GM23338 (cell line): ENCODE data around the gene PPM1L. TPM values are rescaled to one million over a fixed set of nuclear protein-coding genes. Genes with fewer than 3 reads are reported as not detected.

Source experiments
- ATAC-seq: fragments of 200-7000 bp; cut with Tn5 transposase; 3 replicates; pipeline ENCODE4 v1.9.1; 2020
- DNase-seq: peaks from one replicate; pipeline ENCODE4 v3.0.0-alpha.2; 2015; ENCODE audit warnings: low spot score
- H2AFZ ChIP-seq: fragments of 200-600 bp; sonication (generic); 2 replicates; pipeline ENCODE4 v1.8.0; 2016; ENCODE audit warnings: antibody characterized with exemption, mild to moderate bottlenecking, moderate library complexity
- H3F3A ChIP-seq: fragments of 200-600 bp; sonication (generic); replicated peaks from 2 replicates; pipeline ENCODE4 v1.8.0; 2017; ENCODE audit warnings: antibody characterized with exemption, mixed run types, low read depth
- H3K27ac ChIP-seq: fragments of 200-600 bp; sonication (generic); 2 replicates; pipeline ENCODE4 v1.6.1; 2016; ENCODE audit warnings: low read depth
- H3K27me3 ChIP-seq: fragments of 200-600 bp; sonication (generic); 2 replicates; pipeline ENCODE4 v1.8.0; 2016; ENCODE audit warnings: mild to moderate bottlenecking, mixed run types, moderate library complexity; ENCODE audit not compliant: insufficient read depth
- H3K36me3 ChIP-seq: fragments of 200-600 bp; sonication (generic); 2 replicates; pipeline ENCODE4 v1.8.0; 2016; ENCODE audit warnings: mild to moderate bottlenecking; ENCODE audit not compliant: insufficient read depth
- H3K4me1 ChIP-seq: fragments of 200-600 bp; sonication (generic); 2 replicates; pipeline ENCODE4 v1.8.0; 2016; ENCODE audit warnings: mild to moderate bottlenecking, moderate library complexity; ENCODE audit not compliant: insufficient read depth
- H3K4me2 ChIP-seq: fragments of 200-600 bp; sonication (generic); 2 replicates; pipeline ENCODE4 v1.7.1; 2017; ENCODE audit warnings: mixed run types
- H3K4me3 ChIP-seq: fragments of 200-600 bp; sonication (generic); 2 replicates; pipeline ENCODE4 v1.6.1; 2016; ENCODE audit warnings: mixed run types
- H3K79me2 ChIP-seq: fragments of 200-600 bp; sonication (generic); replicated peaks from 2 replicates; pipeline ENCODE4 v1.8.0; 2017; ENCODE audit warnings: mild to moderate bottlenecking; ENCODE audit not compliant: insufficient read depth
- H3K9me2 ChIP-seq: fragments of 200-600 bp; sonication (generic); 2 replicates; pipeline ENCODE4 v1.8.0; 2017; ENCODE audit not compliant: insufficient read depth
- H4K20me1 ChIP-seq: fragments of 200-600 bp; sonication (generic); replicated peaks from 2 replicates; pipeline ENCODE4 v1.8.0; 2017; ENCODE audit warnings: mild to moderate bottlenecking; ENCODE audit not compliant: insufficient read depth
- H3K27ac Mint-ChIP-seq: 2 replicates; pipeline ENCODE4 v1.8.0; 2020; ENCODE audit warnings: inconsistent platforms, mild to moderate bottlenecking, moderate library complexity, mixed read lengths
- H3K27me3 Mint-ChIP-seq: 3 replicates; pipeline ENCODE4 v1.8.0; 2022; ENCODE audit warnings: low read depth, mild to moderate bottlenecking, moderate library complexity, mixed read lengths, inconsistent platforms; ENCODE audit not compliant: insufficient read depth, poor library complexity
- H3K36me3 Mint-ChIP-seq: 3 replicates; pipeline ENCODE4 v1.8.0; 2021; ENCODE audit warnings: low read depth, mild to moderate bottlenecking, inconsistent platforms, moderate library complexity, mixed read lengths
- H3K4me1 Mint-ChIP-seq: 3 replicates; pipeline ENCODE4 v1.8.0; 2020; ENCODE audit warnings: mild to moderate bottlenecking, inconsistent platforms, mixed read lengths
- H3K4me3 Mint-ChIP-seq: 3 replicates; pipeline ENCODE4 v1.8.0; 2021; ENCODE audit warnings: moderate library complexity, mild to moderate bottlenecking, inconsistent platforms, mixed read lengths
- H3K9me3 Mint-ChIP-seq: 3 replicates; pipeline ENCODE4 v1.8.0; 2020; ENCODE audit warnings: moderate library complexity, mild to moderate bottlenecking, inconsistent platforms, mixed read lengths
- CREB1 ChIP-seq: fragments of 250-450 bp; sonication (Bioruptor Pico); IDR thresholded peaks from 2 replicates; pipeline ENCODE4 v1.5.0; 2020; ENCODE audit warnings: low read depth, mild to moderate bottlenecking, moderate library complexity
- JUNB ChIP-seq: IDR thresholded peaks from one replicate; pipeline ENCODE4 v1.6.1; 2016; ENCODE audit warnings: antibody characterized with exemption; ENCODE audit not compliant: unreplicated experiment
- NANOG ChIP-seq: IDR thresholded peaks from 2 replicates; pipeline ENCODE4 v1.6.1; 2016; ENCODE audit warnings: antibody characterized with exemption, borderline replicate concordance
- POLR2AphosphoS5 ChIP-seq: IDR thresholded peaks from 2 replicates; pipeline ENCODE4 v1.6.1; 2016; ENCODE audit warnings: antibody characterized with exemption, low read depth
- STAT1 ChIP-seq: IDR thresholded peaks from one replicate; pipeline ENCODE4 v1.6.1; 2016; ENCODE audit warnings: antibody characterized with exemption; ENCODE audit not compliant: unreplicated experiment
- ZNF114 ChIP-seq: fragments of 250-450 bp; sonication (Bioruptor Pico); IDR thresholded peaks from 2 replicates; pipeline ENCODE4 v1.5.0; 2020; ENCODE audit warnings: mild to moderate bottlenecking, moderate library complexity
- ZNF331 ChIP-seq: fragments of 250-450 bp; sonication (Bioruptor Pico); IDR thresholded peaks from 2 replicates; pipeline ENCODE4 v1.5.0; 2020; ENCODE audit warnings: low read depth, mild to moderate bottlenecking, moderate library complexity
- polyA plus RNA-seq: library from polyadenylated mRNA; unstranded; fragments of >200 nt; fragmentation: Nextera tagmentation; extraction: Ambion mirVana; gene quantifications from 2 replicates; pipeline ENCODE4 v1.2.1, GENCODE V29; 2016
- total RNA-seq: library from RNA; depleted of rRNA; stranded (reverse); fragments of >200 nt; shearing (Covaris generic); gene quantifications from 2 replicates; pipeline ENCODE4 v1.2.3, GENCODE V29; 2014
- TF ChIP-seq, protein P1 (sequence below): IDR thresholded peaks from 2 replicates; pipeline ENCODE4 v1.6.1; 2016; ENCODE audit warnings: antibody characterized with exemption
- TF ChIP-seq, protein P2 (sequence below): fragments of 250-450 bp; sonication (Bioruptor Pico); IDR thresholded peaks from 2 replicates; pipeline ENCODE4 v1.5.0; 2020; ENCODE audit warnings: mild to moderate bottlenecking, moderate library complexity
- TF ChIP-seq, protein P3 (sequence below), 2 experiments: fragments of 200-600 bp in 1 of 2; sonication (generic) in 1 of 2; conservative IDR thresholded peaks; 2 replicates each; pipeline versions ENCODE4 v1.5.1 to v1.6.1; 2016 to 2017; ENCODE audit warnings: antibody characterized with exemption in 2 of 2, low read depth in 2 of 2, mild to moderate bottlenecking in 2 of 2, moderate library complexity in 1 of 2

PPM1L gene
- total and polyA plus RNA-seq, 2 experiments from 2014 or later = 3.9 to 26.4 TPM

DNA sequence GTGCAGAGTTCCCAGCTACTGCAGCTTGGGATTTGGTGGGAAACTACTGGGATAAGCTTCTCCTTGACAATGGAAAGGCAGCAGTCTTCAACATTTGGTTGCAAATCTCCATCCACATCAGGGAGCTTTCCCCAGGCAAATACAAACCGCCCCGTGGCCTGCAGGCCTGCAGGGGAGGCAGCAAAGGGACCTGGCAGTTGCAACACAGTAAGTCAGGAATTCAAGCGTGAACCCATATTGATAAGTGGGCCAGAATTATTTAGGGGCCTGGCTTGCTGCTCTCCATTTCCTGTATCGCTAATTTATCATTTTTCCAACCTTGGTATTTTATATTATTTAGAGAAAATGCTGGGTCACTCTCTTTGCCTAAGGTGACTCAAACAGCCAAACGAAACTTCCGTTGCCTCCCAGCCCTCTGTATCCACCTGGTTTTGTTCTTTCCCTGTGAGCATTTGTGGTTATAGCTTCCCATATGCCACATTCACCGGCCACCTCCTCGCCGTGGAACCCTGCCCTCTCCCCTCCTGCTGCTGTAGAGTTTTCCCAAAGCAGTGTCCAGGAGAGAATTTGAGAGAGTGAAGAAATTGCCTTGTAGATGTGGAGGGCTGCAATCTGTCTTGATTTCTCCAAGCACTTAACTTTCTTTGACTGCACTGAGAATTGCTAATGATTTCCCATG lies 314.4 kb downstream of the PPM1L start:
- Histone ChIP-seq H3K27me3 (no peaks in the 10 kb centered on the region), H3K4me1 (no peaks in the 10 kb centered on the region), H3K4me3 (no peak overlapping the region), H3K79me2 (no peaks in the 10 kb centered on the region), H2AFZ (no peak overlapping the region), H3K27ac (no peak overlapping the region), H4K20me1 (no peaks in the 10 kb centered on the region), H3K4me2 (no peak overlapping the region), H3F3A (no peaks in the 10 kb centered on the region), H3K9me2 (no peaks in the 10 kb centered on the region), H3K36me3 (no peaks in the 10 kb centered on the region)
- no peaks in the 10 kb centered on the region for H3K27me3 Mint-ChIP-seq
- no peaks in the 10 kb centered on the region for H3K9me3 Mint-ChIP-seq
- peak overlapping the region; percentile 72; the same call in 1 of the 2 replicates for H3K27ac Mint-ChIP-seq
- peaks cover 17% of the 10 kb centered on the region; the same call in 2 of the 3 replicates for H3K4me1 Mint-ChIP-seq
- TF ChIP-seq NANOG = no peak
- ATAC-seq (peak; percentile 71), DNase-seq (no peak)
- no peak overlapping the region for H3K4me3 Mint-ChIP-seq
- H3K36me3 Mint-ChIP-seq = peaks cover 3% of the 10 kb centered on the region; the same call in 1 of the 3 replicates

DNA sequence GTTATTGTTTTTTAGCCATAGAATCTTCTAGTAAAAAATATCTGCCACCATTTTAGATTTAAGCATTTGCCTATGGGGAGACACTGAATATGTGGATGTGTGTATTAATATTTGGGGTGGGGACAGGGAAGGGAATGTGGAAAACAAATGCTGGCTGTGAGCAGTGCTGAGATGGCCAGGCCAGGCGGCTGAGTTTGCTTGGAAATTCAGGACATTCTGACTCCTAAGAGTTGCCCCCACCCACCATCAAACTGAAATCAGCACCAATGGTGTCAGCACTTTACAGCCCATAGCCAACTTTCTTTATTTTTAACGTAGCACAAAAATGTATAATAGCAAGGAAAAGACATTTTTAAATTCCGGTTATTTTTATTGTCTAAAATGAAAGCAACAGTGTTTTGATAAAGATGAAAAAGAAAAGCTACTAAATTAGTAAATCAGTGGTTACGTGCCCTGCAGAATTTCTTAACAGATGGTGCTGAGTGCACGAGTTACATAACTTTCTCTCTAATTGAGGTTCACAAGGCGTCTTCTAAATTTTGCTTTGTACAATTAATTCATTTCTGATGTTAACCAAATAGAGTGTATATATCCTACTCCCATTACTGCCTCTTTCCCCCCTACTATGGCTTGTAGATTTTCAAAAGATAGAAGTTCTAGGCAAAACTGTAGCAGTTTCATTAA lies 315.1 kb downstream of the PPM1L start:
- no peaks in the 10 kb centered on the region for H3F3A ChIP-seq
- no peaks in the 10 kb centered on the region for H4K20me1 ChIP-seq
- no peaks in the 10 kb centered on the region for H3K36me3 ChIP-seq
- ATAC-seq = no peak
- H3K27ac ChIP-seq = no peak overlapping the region
- H3K4me1 ChIP-seq = no peaks in the 10 kb centered on the region
- H3K27me3 ChIP-seq = no peaks in the 10 kb centered on the region
- no peak for DNase-seq
- Mint-ChIP-seq H3K36me3 (peaks cover 3% of the 10 kb centered on the region; the same call in 1 of the 3 replicates), H3K4me1 (peaks cover 17% of the 10 kb centered on the region; the same call in 2 of the 3 replicates), H3K4me3 (no peak overlapping the region), H3K27ac (0 out of 2 replicates have a peak overlapping the region, but pooled peaks have one; percentile 49), H3K9me3 (no peaks in the 10 kb centered on the region), H3K27me3 (no peaks in the 10 kb centered on the region)
- H3K9me2 ChIP-seq = no peaks in the 10 kb centered on the region
- H3K79me2 ChIP-seq = no peaks in the 10 kb centered on the region
- H2AFZ ChIP-seq = no peak overlapping the region
- H3K4me2 ChIP-seq = no peak overlapping the region
- no peak overlapping the region for H3K4me3 ChIP-seq
- TF ChIP-seq, protein P1, sequence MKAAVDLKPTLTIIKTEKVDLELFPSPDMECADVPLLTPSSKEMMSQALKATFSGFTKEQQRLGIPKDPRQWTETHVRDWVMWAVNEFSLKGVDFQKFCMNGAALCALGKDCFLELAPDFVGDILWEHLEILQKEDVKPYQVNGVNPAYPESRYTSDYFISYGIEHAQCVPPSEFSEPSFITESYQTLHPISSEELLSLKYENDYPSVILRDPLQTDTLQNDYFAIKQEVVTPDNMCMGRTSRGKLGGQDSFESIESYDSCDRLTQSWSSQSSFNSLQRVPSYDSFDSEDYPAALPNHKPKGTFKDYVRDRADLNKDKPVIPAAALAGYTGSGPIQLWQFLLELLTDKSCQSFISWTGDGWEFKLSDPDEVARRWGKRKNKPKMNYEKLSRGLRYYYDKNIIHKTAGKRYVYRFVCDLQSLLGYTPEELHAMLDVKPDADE = no peak
- TF ChIP-seq, protein P2, sequence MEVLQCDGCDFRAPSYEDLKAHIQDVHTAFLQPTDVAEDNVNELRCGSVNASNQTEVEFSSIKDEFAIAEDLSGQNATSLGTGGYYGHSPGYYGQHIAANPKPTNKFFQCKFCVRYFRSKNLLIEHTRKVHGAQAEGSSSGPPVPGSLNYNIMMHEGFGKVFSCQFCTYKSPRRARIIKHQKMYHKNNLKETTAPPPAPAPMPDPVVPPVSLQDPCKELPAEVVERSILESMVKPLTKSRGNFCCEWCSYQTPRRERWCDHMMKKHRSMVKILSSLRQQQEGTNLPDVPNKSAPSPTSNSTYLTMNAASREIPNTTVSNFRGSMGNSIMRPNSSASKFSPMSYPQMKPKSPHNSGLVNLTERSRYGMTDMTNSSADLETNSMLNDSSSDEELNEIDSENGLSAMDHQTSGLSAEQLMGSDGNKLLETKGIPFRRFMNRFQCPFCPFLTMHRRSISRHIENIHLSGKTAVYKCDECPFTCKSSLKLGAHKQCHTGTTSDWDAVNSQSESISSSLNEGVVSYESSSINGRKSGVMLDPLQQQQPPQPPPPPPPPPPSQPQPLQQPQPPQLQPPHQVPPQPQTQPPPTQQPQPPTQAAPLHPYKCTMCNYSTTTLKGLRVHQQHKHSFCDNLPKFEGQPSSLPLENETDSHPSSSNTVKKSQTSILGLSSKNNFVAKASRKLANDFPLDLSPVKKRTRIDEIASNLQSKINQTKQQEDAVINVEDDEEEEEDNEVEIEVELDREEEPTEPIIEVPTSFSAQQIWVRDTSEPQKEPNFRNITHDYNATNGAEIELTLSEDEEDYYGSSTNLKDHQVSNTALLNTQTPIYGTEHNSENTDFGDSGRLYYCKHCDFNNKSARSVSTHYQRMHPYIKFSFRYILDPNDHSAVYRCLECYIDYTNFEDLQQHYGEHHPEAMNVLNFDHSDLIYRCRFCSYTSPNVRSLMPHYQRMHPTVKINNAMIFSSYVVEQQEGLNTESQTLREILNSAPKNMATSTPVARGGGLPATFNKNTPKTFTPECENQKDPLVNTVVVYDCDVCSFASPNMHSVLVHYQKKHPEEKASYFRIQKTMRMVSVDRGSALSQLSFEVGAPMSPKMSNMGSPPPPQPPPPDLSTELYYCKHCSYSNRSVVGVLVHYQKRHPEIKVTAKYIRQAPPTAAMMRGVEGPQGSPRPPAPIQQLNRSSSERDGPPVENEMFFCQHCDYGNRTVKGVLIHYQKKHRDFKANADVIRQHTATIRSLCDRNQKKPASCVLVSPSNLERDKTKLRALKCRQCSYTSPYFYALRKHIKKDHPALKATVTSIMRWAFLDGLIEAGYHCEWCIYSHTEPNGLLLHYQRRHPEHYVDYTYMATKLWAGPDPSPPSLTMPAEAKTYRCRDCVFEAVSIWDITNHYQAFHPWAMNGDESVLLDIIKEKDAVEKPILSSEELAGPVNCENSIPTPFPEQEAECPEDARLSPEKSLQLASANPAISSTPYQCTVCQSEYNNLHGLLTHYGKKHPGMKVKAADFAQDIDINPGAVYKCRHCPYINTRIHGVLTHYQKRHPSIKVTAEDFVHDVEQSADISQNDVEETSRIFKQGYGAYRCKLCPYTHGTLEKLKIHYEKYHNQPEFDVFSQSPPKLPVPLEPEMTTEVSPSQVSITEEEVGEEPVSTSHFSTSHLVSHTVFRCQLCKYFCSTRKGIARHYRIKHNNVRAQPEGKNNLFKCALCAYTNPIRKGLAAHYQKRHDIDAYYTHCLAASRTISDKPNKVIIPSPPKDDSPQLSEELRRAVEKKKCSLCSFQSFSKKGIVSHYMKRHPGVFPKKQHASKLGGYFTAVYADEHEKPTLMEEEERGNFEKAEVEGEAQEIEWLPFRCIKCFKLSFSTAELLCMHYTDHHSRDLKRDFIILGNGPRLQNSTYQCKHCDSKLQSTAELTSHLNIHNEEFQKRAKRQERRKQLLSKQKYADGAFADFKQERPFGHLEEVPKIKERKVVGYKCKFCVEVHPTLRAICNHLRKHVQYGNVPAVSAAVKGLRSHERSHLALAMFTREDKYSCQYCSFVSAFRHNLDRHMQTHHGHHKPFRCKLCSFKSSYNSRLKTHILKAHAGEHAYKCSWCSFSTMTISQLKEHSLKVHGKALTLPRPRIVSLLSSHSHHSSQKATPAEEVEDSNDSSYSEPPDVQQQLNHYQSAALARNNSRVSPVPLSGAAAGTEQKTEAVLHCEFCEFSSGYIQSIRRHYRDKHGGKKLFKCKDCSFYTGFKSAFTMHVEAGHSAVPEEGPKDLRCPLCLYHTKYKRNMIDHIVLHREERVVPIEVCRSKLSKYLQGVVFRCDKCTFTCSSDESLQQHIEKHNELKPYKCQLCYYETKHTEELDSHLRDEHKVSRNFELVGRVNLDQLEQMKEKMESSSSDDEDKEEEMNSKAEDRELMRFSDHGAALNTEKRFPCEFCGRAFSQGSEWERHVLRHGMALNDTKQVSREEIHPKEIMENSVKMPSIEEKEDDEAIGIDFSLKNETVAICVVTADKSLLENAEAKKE (CRISPR knock-in tag) = no peak
- TF ChIP-seq, protein P3, sequence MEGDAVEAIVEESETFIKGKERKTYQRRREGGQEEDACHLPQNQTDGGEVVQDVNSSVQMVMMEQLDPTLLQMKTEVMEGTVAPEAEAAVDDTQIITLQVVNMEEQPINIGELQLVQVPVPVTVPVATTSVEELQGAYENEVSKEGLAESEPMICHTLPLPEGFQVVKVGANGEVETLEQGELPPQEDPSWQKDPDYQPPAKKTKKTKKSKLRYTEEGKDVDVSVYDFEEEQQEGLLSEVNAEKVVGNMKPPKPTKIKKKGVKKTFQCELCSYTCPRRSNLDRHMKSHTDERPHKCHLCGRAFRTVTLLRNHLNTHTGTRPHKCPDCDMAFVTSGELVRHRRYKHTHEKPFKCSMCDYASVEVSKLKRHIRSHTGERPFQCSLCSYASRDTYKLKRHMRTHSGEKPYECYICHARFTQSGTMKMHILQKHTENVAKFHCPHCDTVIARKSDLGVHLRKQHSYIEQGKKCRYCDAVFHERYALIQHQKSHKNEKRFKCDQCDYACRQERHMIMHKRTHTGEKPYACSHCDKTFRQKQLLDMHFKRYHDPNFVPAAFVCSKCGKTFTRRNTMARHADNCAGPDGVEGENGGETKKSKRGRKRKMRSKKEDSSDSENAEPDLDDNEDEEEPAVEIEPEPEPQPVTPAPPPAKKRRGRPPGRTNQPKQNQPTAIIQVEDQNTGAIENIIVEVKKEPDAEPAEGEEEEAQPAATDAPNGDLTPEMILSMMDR (conservative IDR thresholded peaks at IDR 0.05; ENCODE audit: low read depth in 2 of 2) = no peak
- no peak for TF ChIP-seq POLR2AphosphoS5
- no peak for TF ChIP-seq JUNB
- no peak for TF ChIP-seq ZNF114 (CRISPR knock-in tag)
- no peak for TF ChIP-seq CREB1
- no peak for TF ChIP-seq ZNF331 (CRISPR knock-in tag)
- no peak for TF ChIP-seq STAT1
